DOHH2 (cell line): ENCODE results near the gene HHAT.

ENCODE experiments used
- CTCF ChIP-seq: fragments of 200-600 bp; sonication (generic); IDR thresholded peaks from one replicate; pipeline ENCODE4 v1.5.1; 2014; ENCODE audit warnings: antibody characterized with exemption, mild to moderate bottlenecking, low read depth, low read length; ENCODE audit not compliant: poor library complexity, severe bottlenecking
- EZH2phosphoT487 ChIP-seq: fragments of 200-600 bp; sonication (generic); IDR thresholded peaks from 2 replicates; pipeline ENCODE4 v1.6.1; 2017; ENCODE audit warnings: borderline replicate concordance, mild to moderate bottlenecking, antibody characterized with exemption, low read length, moderate library complexity, mixed read lengths

- TF ChIP-seq CTCF (no peak), EZH2phosphoT487 (no peak)
These were observed 178.0 kb downstream of the HHAT start for GRCh38 chr1:210506689-210507088.
